ENCODE measurements around the gene FOXA1.

GRCh38 chr14:37600880-37601741 lies 6.1 kb upstream of the FOXA1 start:
- TF ChIP-seq CTCF (IDR thresholded peaks at IDR 0.05), result no peak
- TF ChIP-seq POLR2A (IDR thresholded peaks at IDR 0.05; ENCODE audit: low read depth), result no peak
